HG03039 (cell line): Measurements from ENCODE around the gene TMEM151B.
"Not testable (repeated sequence)": the region's sequence is repeated elsewhere in the genome, so short reads cannot be mapped to it uniquely, and the experiment has no call there.

ENCODE experiments used
- ATAC-seq: cut with Tn5 transposase; IDR thresholded peaks from one replicate; pipeline ENCODE4 v1.9.1; 2021; ENCODE audit warnings: mild to moderate bottlenecking, moderate library complexity; ENCODE audit not compliant: unreplicated experiment

TMEM151B gene

DNA sequence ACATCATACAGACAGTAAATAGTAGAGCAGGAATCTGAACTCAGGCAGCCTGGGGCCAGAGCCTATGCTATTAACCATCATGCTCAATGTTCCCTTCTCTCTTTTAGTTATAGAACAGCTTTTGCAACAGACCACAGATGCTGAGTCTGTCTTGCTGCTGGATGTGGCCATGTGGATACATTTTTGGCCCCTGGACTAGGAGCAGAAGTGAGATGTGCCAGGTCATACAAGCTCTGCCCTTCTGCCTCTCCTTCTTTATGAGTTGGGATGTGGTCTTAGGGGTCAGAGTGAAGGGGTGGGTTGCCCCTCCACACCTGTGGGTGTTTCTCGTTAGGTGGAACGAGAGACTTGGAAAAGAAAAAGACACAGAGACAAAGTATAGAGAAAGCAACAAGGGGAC, 57.5 kb downstream of the TMEM151B start:
- ATAC-seq: no peak

- ATAC-seq: not testable (repeated sequence)
Observed at GRCh38 chr6:44328203-44328602, 58.0 kb downstream of the TMEM151B start.

- no peak for ATAC-seq
Observed at GRCh38 chr6:44329858-44330257, 59.6 kb downstream of the TMEM151B start.

DNA sequence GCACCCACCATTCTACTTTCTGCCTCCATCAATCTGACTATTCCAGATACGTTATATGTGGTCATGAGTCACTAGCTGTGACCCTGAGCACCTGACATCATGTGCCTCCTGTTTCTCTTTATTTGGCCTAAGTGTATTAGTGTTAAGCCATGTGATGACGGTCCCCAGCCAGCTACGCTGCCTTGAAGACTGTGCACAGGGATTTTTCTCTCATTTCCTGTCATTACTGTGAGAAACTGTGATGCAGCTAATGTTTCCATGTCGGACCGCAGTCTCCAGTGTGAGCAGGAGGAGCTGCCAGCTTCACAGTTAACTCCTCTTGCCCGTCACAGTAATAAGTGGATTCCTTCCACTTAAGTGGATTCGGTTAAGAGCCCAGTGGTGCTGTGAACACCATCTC, 62.3 kb downstream of the TMEM151B start:
- ATAC-seq: no peak

DNA sequence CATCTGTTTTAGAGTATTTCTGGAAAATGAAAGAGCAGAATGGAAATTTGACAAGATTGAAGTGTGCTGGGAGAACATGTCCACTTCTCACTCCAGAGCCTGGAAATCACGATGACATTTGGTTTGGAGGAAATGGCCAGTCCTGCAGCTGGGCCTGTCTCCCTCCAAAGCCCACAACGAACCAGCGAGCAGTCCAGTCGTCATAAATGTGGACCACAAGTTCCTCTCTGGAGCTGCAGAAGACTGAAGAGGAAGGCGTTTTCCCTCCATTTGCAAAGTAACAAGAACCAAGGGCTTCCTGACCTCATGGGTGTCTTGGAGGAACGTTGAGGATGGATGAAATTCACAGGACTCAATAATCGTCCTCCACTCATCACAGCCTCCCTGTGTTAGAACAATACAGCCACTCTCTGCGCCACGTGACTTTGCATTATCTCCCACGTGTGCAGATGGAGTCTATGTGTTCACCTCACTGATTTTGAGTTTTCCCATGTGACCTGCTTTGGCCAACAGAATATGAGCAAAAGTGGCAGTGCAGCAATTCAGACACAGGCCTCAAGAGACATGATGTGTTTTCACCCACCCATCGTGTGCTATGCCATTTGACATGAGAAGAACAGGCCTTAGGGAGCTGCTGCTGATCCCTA, 63.1 kb downstream of the TMEM151B start:
- no peak for ATAC-seq

DNA sequence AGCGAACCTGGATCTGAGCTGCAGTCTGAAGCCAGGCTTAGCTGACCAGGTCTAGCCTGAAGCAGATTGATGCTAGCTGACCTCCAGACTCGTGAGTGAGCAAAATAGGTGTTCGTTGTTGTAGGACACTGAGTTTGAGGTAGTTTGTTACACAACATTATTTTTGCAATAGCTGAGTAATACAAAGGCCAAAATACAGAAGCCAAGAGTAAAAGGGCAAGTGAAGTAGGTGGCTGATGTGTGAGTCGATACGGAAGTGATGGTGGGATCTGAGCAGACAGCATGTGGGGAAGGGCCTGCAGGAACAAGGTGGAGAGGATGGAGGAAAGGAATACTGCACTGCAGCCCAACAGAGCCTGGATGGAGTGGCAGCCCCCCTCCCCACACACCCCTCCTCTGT, 63.7 kb downstream of the TMEM151B start:
- no peak for ATAC-seq

GRCh38 chr6:44335631-44336030, 65.4 kb downstream of the TMEM151B start:
- no peak for ATAC-seq

DNA sequence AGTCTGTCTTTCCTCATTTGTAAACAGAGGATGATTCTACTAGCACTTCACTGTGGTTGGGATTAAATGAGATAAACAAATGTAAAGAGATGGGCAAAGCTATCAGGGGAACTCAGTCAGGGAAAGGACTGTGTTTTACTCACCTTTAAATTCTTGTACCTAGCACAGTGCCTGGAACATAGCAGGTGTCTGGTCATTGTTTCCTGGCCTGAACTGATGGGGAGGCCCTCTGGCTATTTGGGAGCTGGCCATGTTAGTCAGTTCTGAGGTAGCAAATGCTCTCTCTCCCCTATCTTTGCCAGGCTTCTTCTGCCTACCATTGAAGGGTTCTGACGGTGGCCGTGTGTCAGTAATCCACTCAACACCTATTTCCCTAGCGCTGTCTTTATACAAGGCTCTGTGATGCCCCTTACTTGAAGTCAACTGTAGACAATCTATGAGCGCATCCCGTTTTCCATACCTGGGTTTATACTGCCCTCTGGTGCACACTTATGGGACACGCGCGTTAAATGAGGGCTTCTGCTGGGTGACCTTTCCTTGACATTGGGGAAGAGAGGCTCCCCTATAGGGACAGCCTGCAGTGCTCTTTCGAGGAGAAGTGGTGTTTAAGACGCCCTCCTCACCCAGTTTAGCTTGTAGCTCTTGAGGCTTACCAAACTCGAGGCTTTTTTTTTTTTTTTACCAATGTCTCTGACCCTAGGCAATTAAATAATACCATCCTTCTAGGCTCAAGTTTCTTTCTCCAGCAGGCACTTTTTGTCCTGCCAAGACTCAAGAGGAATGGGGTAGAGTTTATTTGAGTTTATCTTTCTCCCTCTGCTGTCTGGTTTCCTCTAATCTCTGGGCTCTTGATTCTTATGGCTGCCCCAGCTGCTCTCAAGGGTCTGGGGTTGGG, 68.2 kb downstream of the TMEM151B start:
- ATAC-seq: peak; percentile 57

- no peak for ATAC-seq
Observed at GRCh38 chr6:44339301-44339700, 69.1 kb downstream of the TMEM151B start.

GRCh38 chr6:44339763-44340625, 69.7 kb downstream of the TMEM151B start:
- ATAC-seq: no peak

DNA sequence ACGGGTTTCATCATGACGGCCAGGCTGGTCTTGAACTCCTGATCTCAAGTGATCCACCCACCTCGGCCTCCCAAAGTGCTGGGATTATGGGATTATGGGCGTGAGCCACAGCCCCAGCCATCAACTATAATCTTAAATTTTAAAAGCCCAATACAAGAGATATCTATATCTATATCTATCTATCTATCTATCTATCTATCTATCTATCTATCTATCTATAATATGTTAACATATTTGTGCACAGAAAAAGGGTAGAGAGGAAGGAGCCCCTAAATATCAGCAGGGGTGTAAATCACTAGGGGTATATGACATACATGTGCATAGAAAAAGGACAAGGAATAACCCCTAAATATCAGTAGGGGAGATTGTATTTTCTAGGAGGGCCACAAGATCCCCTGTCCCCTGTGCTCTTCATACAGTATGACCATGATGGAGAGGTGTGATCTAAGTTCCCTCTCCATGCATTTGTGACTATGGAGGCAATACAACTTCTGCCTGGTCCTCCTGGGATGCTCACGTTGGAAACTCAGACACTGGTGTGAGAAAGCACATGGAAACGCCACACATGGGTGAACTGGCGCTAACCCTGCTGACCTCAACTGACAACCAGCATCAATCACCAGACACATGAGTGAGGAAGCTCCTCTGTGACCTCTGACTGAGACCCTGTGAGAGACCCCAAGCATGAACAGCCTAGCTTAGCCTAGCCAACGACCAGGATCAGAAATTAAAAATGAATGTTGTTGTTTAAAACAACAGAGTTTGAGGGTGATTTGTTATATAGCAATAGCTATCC, 71.0 kb downstream of the TMEM151B start:
- no peak for ATAC-seq

DNA sequence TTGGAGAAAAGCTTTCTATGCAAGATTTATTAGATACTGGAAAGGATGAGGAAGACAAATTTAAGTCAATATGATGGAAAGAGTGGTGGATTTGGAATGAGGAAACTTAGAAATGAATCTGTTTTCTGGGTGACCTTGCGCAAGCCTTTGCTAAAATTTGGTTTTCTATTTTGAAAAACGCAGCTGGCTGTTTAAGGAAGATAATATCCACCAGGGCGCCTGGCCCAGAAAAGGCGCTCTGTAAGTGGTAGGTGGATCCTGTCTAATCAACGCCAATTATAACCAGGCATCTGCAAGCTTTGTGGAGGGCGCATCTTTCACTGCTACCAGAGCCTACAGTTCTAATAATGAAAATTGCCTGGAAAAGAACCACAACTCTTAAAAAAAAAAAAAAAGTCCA, 71.8 kb downstream of the TMEM151B start:
- ATAC-seq: no peak

GRCh38 chr6:44342489-44342888, 72.2 kb downstream of the TMEM151B start, which contains the start of gene SPATS1:
Gene SPATS1 (plus strand): TSS chr6:44342650. CDS start chr6:44343096, 446 bp downstream.
- ATAC-seq: no peak

DNA sequence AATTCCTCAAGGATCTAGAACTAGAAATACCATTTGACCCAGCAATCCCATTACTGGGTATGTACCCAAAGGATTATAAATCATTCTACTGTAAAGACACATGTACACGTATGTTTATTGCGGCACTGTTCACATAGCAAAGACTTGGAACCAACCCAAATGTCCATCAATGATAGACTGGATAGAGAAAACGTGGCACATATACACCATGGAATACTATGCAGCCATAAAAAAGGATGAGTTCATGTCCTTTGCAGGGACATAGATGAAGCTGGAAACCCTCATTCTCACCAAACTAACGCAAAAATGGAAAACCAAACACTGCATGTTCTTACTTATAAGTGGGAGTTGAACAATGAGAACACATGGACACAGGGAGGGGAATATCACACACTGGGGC, 76.6 kb downstream of the TMEM151B start:
- not testable (repeated sequence) for ATAC-seq

DNA sequence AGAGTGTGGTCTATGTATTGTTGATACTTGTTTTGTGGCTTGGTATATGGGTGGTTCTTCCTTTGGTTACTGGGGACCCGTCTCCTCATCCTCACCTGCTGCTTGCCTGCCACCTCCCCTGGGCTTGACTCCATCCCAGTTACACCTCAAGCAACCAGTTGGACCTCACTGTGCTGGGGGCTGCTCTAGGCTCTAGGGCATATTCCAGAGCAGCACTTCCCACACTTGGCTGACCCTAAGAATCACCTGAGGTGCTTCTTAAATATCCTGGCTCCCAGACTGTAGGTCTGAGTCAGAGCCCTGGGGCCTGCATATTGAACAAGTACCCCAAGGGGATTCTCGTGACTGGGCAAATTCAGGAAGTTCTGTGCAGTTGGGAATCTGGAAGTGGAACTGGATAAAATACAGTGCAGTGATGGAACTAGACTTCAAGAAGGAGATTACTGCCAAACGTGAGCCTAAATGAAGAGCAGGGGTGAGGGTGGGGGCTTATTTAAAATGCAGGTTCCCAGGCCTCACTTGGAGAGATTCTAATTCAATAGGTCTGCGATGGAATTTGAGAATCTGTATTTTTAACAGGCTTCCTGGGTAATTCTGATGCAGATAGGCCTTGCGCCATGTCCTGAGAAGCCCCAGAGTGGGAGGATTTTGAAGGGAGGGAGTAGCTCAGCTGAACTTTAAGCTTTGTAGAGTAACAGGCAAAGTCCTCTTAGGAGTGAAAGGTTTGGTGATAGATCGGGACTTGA, 79.8 kb downstream of the TMEM151B start:
- ATAC-seq: no peak

DNA sequence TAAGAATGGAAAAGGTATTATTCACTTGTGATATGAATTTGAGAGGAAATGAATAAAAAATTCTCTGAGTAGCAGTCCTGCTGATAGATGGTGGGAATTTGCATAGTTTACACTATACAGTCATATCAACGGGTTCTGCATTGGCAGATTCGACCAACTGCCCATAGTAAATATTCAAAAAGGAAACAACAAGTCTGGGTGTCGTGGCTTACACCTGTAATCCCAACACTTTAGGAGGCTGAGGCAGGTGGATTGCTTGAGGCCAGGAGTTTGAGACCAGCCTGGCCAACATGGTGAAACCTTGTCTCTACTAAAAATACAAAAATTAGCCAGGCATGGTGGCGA, 80.4 kb downstream of the TMEM151B start:
- ATAC-seq: not testable (repeated sequence)

- no peak for ATAC-seq
Observed at GRCh38 chr6:44352259-44352658, 82.0 kb downstream of the TMEM151B start.

- ATAC-seq: no peak
Observed at GRCh38 chr6:44353336-44353735, 83.1 kb downstream of the TMEM151B start.

DNA sequence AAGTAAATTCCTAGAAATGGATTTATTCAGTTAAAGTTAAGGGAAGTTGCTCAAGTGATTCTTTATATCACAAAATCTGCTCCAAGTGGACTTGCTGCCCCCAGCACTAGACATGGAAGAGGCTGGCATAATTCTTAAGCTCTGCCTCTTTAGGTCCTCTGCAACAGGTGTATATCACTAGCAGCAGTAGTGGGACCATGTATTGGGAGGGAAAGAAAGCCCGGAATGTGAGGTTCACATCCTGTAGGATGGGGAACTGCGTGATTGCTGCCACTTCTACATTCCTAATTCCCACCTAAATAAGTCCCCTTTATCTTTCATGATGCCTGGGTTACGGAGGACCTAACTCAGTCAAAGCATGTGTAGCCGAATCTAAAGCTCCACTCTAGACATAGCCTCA, 85.4 kb downstream of the TMEM151B start:
- no peak for ATAC-seq

DNA sequence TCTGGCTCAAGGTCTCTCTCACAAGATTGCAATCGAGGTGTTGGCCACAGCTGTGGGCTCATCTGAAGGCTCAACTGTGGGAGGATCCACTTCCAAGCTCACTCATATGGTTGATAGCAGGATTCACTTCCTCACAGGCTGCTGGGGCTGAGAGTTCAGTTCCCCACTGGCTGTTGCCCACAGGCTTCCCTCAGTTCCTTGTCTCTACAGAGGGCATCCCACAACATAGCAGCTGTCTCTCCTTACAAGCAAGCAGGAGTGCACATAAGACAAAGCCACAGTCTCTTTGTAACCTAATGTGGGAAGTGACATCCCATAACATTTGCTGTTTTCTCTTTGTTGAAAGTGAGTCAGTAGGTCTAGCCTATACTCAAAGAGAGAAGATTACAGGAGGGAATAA, 86.2 kb downstream of the TMEM151B start:
- no peak for ATAC-seq
